Right lobe of liver (tissue), 4 donors: ENCODE results near the gene TBC1D1.

Experiments
- POLR2A ChIP-seq: fragments of 450-650 bp; IDR thresholded peaks from one replicate; pipeline ENCODE4 v1.6.1; 2017; ENCODE audit warnings: antibody characterized with exemption, mild to moderate bottlenecking
- TF ChIP-seq, protein P1 (sequence below), 4 donors: fragments of 200-600 bp in 3 of 4; fragments of 450-650 bp in 1 of 4; IDR thresholded peaks; one replicate each; pipeline versions ENCODE4 v1.5.1 to v1.8.0; 2016 to 2022; ENCODE audit warnings: antibody characterized with exemption in 4 of 4, mild to moderate bottlenecking in 2 of 4
- donor health status: DM: no; HTN: no; CAD: no.
- donor health status: DM: no; HTN: no; CAD: no.
- donor health status: DM: no; HTN: yes; CAD: no.

DNA sequence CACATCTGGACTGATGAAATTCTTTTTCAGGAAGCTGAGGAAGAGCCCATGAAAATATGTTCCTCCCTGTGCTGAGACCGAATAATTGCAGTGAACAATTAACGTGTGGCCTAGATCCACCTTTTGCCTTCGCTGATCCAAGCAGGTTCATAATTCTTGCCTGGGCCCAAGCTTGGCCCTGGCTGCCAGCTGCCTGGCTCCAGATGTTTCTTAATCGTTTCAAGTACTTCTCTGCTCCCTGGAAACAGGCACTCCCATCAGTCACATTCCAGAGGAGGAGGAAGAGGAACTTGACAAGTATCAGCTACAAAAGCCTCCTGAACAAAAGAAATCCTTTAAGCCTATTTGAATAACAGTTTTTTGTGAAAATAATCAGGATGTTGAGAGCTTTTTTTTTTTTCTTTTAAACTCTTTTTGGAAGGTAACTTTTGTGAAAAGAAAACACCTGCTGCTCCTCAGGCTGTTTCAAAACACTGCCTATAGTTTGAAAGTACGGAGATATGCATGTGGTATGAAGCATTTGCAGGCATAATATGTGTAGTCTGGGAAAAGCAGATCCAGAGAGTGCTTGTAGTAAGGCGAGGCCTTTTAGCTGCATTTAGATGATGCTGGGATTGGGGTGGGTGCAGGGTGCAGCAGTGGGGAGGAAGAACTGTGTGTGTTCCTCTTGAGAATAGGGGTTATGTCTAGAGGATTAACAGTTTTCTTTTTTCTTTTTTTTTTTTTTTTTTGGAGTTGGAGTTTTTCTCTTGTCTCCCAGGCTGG is 223.7 kb downstream of the TBC1D1 start:
- TF ChIP-seq, protein P1, sequence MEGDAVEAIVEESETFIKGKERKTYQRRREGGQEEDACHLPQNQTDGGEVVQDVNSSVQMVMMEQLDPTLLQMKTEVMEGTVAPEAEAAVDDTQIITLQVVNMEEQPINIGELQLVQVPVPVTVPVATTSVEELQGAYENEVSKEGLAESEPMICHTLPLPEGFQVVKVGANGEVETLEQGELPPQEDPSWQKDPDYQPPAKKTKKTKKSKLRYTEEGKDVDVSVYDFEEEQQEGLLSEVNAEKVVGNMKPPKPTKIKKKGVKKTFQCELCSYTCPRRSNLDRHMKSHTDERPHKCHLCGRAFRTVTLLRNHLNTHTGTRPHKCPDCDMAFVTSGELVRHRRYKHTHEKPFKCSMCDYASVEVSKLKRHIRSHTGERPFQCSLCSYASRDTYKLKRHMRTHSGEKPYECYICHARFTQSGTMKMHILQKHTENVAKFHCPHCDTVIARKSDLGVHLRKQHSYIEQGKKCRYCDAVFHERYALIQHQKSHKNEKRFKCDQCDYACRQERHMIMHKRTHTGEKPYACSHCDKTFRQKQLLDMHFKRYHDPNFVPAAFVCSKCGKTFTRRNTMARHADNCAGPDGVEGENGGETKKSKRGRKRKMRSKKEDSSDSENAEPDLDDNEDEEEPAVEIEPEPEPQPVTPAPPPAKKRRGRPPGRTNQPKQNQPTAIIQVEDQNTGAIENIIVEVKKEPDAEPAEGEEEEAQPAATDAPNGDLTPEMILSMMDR (IDR thresholded peaks at IDR 0.05) = no peak
- no peak for TF ChIP-seq POLR2A
